ENCODE data around the gene SLC8A2.

DNA sequence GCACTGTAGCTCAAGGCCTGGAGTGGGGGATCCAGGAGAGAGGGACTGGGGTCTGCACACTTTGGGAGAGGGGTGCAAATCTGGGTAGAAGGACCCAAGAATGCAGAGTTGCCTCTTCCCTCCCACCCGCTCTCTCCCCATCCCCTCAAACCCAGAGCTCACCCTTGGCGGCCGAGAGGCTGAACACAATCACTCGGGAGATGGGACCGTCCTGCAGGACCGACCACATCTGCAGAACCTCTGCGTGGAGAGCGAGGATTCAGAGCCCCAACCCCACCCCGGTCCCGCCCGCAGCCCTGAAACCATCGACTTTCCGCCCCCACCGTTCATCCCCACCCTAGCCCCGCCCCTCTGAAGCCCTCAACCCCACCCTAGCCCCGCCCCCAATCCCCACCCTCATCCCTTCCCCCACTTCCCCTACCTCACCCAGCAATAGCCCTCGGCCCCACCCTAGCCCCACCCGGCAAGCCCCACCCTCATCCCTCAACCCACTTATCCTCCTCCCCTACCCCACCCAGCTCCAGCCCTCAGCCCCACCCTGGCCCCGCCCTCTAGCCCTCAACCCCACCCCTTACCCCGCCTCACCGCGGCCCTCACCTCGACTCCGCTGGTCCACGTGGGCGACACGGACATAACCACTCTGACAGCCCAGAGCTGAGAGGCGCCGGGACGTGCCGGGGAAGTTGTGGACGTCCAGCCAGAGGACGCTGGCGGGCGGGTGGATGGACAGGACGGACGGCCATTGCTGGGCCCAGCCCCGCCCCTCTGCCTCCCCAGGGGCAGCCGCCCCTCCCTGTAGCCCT is 8.2 kb upstream of the SLC8A2 start:
- TF ChIP-seq POLR2A (IDR thresholded peaks at IDR 0.05) = no peak
- TF ChIP-seq, protein P1, sequence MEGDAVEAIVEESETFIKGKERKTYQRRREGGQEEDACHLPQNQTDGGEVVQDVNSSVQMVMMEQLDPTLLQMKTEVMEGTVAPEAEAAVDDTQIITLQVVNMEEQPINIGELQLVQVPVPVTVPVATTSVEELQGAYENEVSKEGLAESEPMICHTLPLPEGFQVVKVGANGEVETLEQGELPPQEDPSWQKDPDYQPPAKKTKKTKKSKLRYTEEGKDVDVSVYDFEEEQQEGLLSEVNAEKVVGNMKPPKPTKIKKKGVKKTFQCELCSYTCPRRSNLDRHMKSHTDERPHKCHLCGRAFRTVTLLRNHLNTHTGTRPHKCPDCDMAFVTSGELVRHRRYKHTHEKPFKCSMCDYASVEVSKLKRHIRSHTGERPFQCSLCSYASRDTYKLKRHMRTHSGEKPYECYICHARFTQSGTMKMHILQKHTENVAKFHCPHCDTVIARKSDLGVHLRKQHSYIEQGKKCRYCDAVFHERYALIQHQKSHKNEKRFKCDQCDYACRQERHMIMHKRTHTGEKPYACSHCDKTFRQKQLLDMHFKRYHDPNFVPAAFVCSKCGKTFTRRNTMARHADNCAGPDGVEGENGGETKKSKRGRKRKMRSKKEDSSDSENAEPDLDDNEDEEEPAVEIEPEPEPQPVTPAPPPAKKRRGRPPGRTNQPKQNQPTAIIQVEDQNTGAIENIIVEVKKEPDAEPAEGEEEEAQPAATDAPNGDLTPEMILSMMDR (IDR thresholded peaks at IDR 0.05) = no peak
